ENCODE results near the gene ENAH.

The ENAH gene

GRCh38 chr1:225650179-225650578 is 2.7 kb downstream of the ENAH start:
- Histone ChIP-seq H2AFZ (ENCODE audit: low read depth) (no peak overlapping the region), H3K27me3 (ENCODE audit: insufficient read depth, low read depth) (no peaks in the 10 kb centered on the region; the same call in 1 of the 2 replicates), H3K9ac (no peak overlapping the region), H3K4me2 (no peak overlapping the region), H3K79me2 (ENCODE audit: insufficient read depth, low read depth) (peaks cover 3% of the 10 kb centered on the region; the same call in 1 of the 2 replicates), H3K4me1 (ENCODE audit: low read depth, poor library complexity, severe bottlenecking) (peaks cover 10% of the 10 kb centered on the region), H4K20me1 (ENCODE audit: insufficient read depth) (no peaks in the 10 kb centered on the region), H3K36me3 (ENCODE audit: insufficient read depth) (no peaks in the 10 kb centered on the region), H3K27ac (no peak overlapping the region), H3K4me3 (IDR thresholded peaks at IDR 0.05; ENCODE audit: insufficient read depth, low read depth, low read length) (no peak overlapping the region)
- TF ChIP-seq, protein P1, sequence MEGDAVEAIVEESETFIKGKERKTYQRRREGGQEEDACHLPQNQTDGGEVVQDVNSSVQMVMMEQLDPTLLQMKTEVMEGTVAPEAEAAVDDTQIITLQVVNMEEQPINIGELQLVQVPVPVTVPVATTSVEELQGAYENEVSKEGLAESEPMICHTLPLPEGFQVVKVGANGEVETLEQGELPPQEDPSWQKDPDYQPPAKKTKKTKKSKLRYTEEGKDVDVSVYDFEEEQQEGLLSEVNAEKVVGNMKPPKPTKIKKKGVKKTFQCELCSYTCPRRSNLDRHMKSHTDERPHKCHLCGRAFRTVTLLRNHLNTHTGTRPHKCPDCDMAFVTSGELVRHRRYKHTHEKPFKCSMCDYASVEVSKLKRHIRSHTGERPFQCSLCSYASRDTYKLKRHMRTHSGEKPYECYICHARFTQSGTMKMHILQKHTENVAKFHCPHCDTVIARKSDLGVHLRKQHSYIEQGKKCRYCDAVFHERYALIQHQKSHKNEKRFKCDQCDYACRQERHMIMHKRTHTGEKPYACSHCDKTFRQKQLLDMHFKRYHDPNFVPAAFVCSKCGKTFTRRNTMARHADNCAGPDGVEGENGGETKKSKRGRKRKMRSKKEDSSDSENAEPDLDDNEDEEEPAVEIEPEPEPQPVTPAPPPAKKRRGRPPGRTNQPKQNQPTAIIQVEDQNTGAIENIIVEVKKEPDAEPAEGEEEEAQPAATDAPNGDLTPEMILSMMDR (conservative IDR thresholded peaks at IDR 0.05; ENCODE audit: low read depth, low read length) = no peak

- no peak overlapping the region for H3K9ac ChIP-seq
- H3K36me3 ChIP-seq (ENCODE audit: insufficient read depth) = no peaks in the 10 kb centered on the region
- H2AFZ ChIP-seq (ENCODE audit: low read depth) = no peak overlapping the region
- H3K27me3 ChIP-seq (ENCODE audit: insufficient read depth, low read depth) = no peaks in the 10 kb centered on the region
- TF ChIP-seq, protein P1 (conservative IDR thresholded peaks at IDR 0.05; ENCODE audit: low read depth, low read length) = no peak
- H4K20me1 ChIP-seq (ENCODE audit: insufficient read depth) = no peaks in the 10 kb centered on the region
- no peak overlapping the region for H3K4me3 ChIP-seq (IDR thresholded peaks at IDR 0.05; ENCODE audit: insufficient read depth, low read depth, low read length)
- no peak overlapping the region for H3K27ac ChIP-seq
- H3K4me1 ChIP-seq (ENCODE audit: low read depth, poor library complexity, severe bottlenecking) = no peaks in the 10 kb centered on the region
- no peak overlapping the region for H3K4me2 ChIP-seq
- no peaks in the 10 kb centered on the region; the same call in 1 of the 2 replicates for H3K79me2 ChIP-seq (ENCODE audit: insufficient read depth, low read depth)
These were observed 7.6 kb downstream of the ENAH start for GRCh38 chr1:225645194-225645895.

DNA sequence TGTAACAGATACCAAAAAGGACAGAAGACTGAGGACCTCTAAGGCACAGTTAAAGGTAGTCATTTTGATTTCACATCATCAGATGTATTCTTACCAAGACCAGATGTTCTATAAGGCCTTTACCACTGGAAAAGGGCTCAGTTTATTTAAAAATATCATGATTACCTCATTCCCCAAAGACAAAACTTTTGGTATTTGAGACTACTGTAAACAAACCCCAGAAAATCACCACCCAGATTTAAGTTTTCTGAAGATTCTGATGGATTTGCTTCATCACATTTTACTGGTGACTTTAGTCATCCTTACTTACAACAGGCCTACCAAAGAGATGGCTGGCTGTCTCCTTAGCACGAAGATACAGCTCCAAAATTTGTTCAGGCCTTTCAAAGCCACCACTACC is 8.3 kb downstream of the ENAH start:
- Histone ChIP-seq H3K36me3 (ENCODE audit: insufficient read depth) (no peaks in the 10 kb centered on the region), H3K27ac (no peak overlapping the region), H3K4me3 (IDR thresholded peaks at IDR 0.05; ENCODE audit: insufficient read depth, low read depth, low read length) (no peak overlapping the region), H3K4me1 (ENCODE audit: low read depth, poor library complexity, severe bottlenecking) (no peaks in the 10 kb centered on the region), H3K4me2 (no peak overlapping the region), H3K79me2 (ENCODE audit: insufficient read depth, low read depth) (no peaks in the 10 kb centered on the region), H3K9ac (no peak overlapping the region), H4K20me1 (ENCODE audit: insufficient read depth) (no peaks in the 10 kb centered on the region), H3K27me3 (ENCODE audit: insufficient read depth, low read depth) (no peaks in the 10 kb centered on the region), H2AFZ (ENCODE audit: low read depth) (no peak overlapping the region)
- TF ChIP-seq, protein P1 (conservative IDR thresholded peaks at IDR 0.05; ENCODE audit: low read depth, low read length) = no peak

DNA sequence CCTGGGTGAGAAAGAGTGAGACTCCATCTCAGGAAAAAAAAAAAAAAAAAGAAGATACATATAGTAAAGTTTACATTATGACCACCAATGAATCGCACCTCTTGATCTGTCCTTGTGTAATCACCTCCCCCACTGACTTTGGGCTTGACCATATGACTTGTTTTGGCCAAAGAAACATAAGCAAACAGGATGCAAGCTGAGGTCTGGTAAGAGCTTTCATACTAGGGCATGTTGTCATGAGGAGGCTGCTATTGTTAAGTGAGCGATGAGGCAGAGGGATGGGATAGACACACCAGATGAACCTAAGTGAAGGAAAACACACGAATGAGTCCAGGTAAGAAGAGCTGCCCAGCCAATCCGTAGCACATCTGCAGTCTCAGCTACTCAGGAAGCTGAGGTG is 10.7 kb downstream of the ENAH start:
- no peak overlapping the region for H3K9ac ChIP-seq
- no peak overlapping the region for H3K4me3 ChIP-seq (IDR thresholded peaks at IDR 0.05; ENCODE audit: insufficient read depth, low read depth, low read length)
- H3K4me1 ChIP-seq (ENCODE audit: low read depth, poor library complexity, severe bottlenecking) = no peaks in the 10 kb centered on the region
- no peak overlapping the region for H3K4me2 ChIP-seq
- H3K36me3 ChIP-seq (ENCODE audit: insufficient read depth) = no peaks in the 10 kb centered on the region
- no peak overlapping the region for H3K27ac ChIP-seq
- no peak overlapping the region for H2AFZ ChIP-seq (ENCODE audit: low read depth)
- H3K79me2 ChIP-seq (ENCODE audit: insufficient read depth, low read depth) = no peaks in the 10 kb centered on the region
- TF ChIP-seq, protein P1 (conservative IDR thresholded peaks at IDR 0.05; ENCODE audit: low read depth, low read length) = no peak
- H4K20me1 ChIP-seq (ENCODE audit: insufficient read depth) = no peaks in the 10 kb centered on the region
- no peaks in the 10 kb centered on the region for H3K27me3 ChIP-seq (ENCODE audit: insufficient read depth, low read depth)

All from KMS-11 (cell line).